ENCODE data around the gene PRSS16. TPM values are rescaled to one million over a fixed set of nuclear protein-coding genes. Genes with fewer than 3 reads are reported as not detected.
A peak's percentile ranks its signal among the peaks of the same experiment; 100 is the strongest.

Gene PRSS16
- total RNA-seq, 3 donors from 2014 or later (not counting 1 experiment from before 2014, with no cell fraction given) = 2.0 TPM; not detected in 2

DNA sequence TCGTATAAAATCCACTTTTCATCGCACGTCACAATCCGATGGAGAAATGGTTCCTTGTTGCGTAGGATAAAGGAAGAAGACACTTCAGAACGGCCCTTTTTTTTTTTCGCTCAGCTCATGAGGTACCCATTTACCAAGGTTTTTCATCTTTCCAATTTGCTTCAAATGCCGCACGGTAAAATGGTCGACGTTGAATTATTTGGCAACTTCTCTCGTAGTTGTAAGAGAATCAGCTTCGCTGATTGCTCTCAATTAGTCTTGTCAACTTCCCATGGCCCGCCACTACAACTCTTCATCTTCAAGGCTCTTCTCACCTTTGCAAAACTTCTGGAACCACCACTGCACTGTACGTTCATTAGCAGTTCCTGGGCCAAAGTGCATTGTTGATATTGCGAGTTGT lies 35.8 kb downstream of the PRSS16 start:
- intact Hi-C loops (cut with micrococcal nuclease) = no loop called here
- H3K36me3 Mint-ChIP-seq = peaks cover 71% of the 10 kb centered on the region
- ATAC-seq = no peak
- H3K36me3 ChIP-seq (ENCODE audit: control insufficient read depth, insufficient read depth, low read length) = no peaks in the 10 kb centered on the region
- peaks cover 78% of the 10 kb centered on the region in 2 donors for H3K27me3 Mint-ChIP-seq (ENCODE audit: low read depth in 2 of 2)
- no peak overlapping the region for H3K4me3 Mint-ChIP-seq
- H3K27me3 ChIP-seq (ENCODE audit: control insufficient read depth, insufficient read depth, low read length) = peaks cover 88% of the 10 kb centered on the region
- H3K4me3 ChIP-seq (ENCODE audit: low read length) = no peak overlapping the region
- no peak overlapping the region for H3K27ac ChIP-seq (ENCODE audit: low read length)
- TF ChIP-seq, protein P1, sequence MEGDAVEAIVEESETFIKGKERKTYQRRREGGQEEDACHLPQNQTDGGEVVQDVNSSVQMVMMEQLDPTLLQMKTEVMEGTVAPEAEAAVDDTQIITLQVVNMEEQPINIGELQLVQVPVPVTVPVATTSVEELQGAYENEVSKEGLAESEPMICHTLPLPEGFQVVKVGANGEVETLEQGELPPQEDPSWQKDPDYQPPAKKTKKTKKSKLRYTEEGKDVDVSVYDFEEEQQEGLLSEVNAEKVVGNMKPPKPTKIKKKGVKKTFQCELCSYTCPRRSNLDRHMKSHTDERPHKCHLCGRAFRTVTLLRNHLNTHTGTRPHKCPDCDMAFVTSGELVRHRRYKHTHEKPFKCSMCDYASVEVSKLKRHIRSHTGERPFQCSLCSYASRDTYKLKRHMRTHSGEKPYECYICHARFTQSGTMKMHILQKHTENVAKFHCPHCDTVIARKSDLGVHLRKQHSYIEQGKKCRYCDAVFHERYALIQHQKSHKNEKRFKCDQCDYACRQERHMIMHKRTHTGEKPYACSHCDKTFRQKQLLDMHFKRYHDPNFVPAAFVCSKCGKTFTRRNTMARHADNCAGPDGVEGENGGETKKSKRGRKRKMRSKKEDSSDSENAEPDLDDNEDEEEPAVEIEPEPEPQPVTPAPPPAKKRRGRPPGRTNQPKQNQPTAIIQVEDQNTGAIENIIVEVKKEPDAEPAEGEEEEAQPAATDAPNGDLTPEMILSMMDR (IDR thresholded peaks at IDR 0.05) = no peak
- H3K4me1 Mint-ChIP-seq = peaks cover 2 to 4% of the 10 kb centered on the region in 2 donors
- peaks cover 2 to 18% of the 10 kb centered on the region in 2 donors for H3K9me3 Mint-ChIP-seq
- H3K4me1 ChIP-seq (ENCODE audit: control insufficient read depth, insufficient read depth, low read length) = no peaks in the 10 kb centered on the region
- peaks cover 34% of the 10 kb centered on the region for H3K9me3 ChIP-seq (ENCODE audit: control insufficient read depth, insufficient read depth, low read length)
- peak overlapping the region in 1 of 2 donors; percentile 39 for H3K27ac Mint-ChIP-seq
- 22% methylated on average over 16 of the region's 16 CpGs for WGBS (ENCODE audit: insufficient coverage)
- DNase-seq = peak in 1 of 2 donors; percentile 33

DNA sequence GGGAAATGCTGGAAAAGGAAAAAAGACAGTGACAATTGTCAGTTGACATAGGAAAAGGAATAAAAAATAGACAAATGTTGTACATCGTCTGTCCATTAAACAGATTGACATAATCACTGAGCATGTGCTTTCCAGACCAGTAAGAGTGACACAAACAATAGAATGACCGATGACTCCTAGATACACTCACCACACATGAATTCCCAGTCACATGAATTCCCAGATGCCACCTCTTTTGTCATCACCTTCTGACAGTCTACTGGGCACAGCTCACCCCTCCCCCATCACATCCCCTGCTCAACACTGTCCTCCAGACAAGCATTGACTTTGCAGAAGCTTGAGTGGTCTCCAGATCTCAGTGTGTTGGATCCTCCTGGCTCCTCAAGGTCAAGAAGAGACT lies 38.6 kb downstream of the PRSS16 start:
- H3K36me3 Mint-ChIP-seq = peaks cover 72% of the 10 kb centered on the region
- H3K4me3 ChIP-seq (ENCODE audit: low read length) = no peak overlapping the region
- intact Hi-C loops (cut with micrococcal nuclease) = no loop called here
- H3K27ac Mint-ChIP-seq = no peak overlapping the region
- H3K4me3 Mint-ChIP-seq = no peak overlapping the region
- no peak overlapping the region for H3K27ac ChIP-seq (ENCODE audit: low read length)
- no peaks in the 10 kb centered on the region for H3K4me1 ChIP-seq (ENCODE audit: control insufficient read depth, insufficient read depth, low read length)
- no peaks in the 10 kb centered on the region for H3K36me3 ChIP-seq (ENCODE audit: control insufficient read depth, insufficient read depth, low read length)
- ATAC-seq = no peak
- 92% methylated on average over 2 of the region's 2 CpGs for WGBS (ENCODE audit: insufficient coverage)
- peaks cover 84 to 85% of the 10 kb centered on the region in 2 donors for H3K27me3 Mint-ChIP-seq (ENCODE audit: low read depth in 2 of 2)
- peaks cover 90% of the 10 kb centered on the region for H3K27me3 ChIP-seq (ENCODE audit: control insufficient read depth, insufficient read depth, low read length)
- peaks cover 0 to 6% of the 10 kb centered on the region in 2 donors for H3K4me1 Mint-ChIP-seq
- peaks cover 3 to 21% of the 10 kb centered on the region in 2 donors for H3K9me3 Mint-ChIP-seq
- TF ChIP-seq, protein P1 (IDR thresholded peaks at IDR 0.05) = no peak
- peaks cover 31% of the 10 kb centered on the region for H3K9me3 ChIP-seq (ENCODE audit: control insufficient read depth, insufficient read depth, low read length)
- DNase-seq = no peak

DNA sequence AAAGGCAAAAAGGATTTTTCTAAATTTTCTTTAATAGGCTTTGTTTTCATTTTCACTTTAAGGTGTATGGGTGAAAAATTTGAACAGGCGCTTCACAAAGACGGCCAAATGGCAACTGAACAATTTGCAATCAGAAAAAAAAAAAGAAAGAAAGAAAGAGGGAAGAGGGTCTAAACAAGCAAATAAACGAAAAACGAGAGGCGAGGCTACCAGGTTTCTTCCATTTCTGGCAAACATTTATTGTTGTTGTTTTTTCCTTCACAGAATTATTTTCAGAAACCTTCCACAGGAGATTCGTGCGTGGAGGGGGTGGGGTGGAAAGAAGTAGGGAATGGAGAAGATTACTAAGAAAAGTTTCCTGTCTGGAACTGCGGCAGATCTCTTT lies 40.2 kb downstream of the PRSS16 start:
- intact Hi-C loops (cut with micrococcal nuclease) = no loop called here
- no peaks in the 10 kb centered on the region for H3K36me3 ChIP-seq (ENCODE audit: control insufficient read depth, insufficient read depth, low read length)
- Mint-ChIP-seq H3K4me3 (no peak overlapping the region), H3K4me1 (peaks cover 0 to 6% of the 10 kb centered on the region in 2 donors), H3K27me3 (ENCODE audit: low read depth in 2 of 2) (peaks cover 80 to 91% of the 10 kb centered on the region in 2 donors), H3K9me3 (peaks cover 8 to 22% of the 10 kb centered on the region in 2 donors), H3K27ac (no peak overlapping the region), H3K36me3 (peaks cover 71% of the 10 kb centered on the region)
- H3K27ac ChIP-seq (ENCODE audit: low read length) = no peak overlapping the region
- TF ChIP-seq, protein P1 (IDR thresholded peaks at IDR 0.05) = no peak
- H3K4me3 ChIP-seq (ENCODE audit: low read length) = no peak overlapping the region
- no peak for ATAC-seq
- WGBS (ENCODE audit: insufficient coverage) = 6% methylated on average over 7 of the region's 8 CpGs
- peaks cover 94% of the 10 kb centered on the region for H3K27me3 ChIP-seq (ENCODE audit: control insufficient read depth, insufficient read depth, low read length)
- peaks cover 40% of the 10 kb centered on the region for H3K9me3 ChIP-seq (ENCODE audit: control insufficient read depth, insufficient read depth, low read length)
- no peak for DNase-seq
- H3K4me1 ChIP-seq (ENCODE audit: control insufficient read depth, insufficient read depth, low read length) = no peaks in the 10 kb centered on the region
